A375 (cell line): ENCODE data around the gene OR10A5. TPM values are rescaled to one million over a fixed set of nuclear protein-coding genes. Genes with fewer than 3 reads are reported as not detected.

Source experiments
- total RNA-seq: library from RNA; depleted of rRNA; stranded (reverse); fragments of >200 nt; shearing (Covaris generic); gene quantifications from 2 replicates; pipeline ENCODE4 v1.2.3, GENCODE V29; 2014; rRNA removed

Gene OR10A5, protein sequence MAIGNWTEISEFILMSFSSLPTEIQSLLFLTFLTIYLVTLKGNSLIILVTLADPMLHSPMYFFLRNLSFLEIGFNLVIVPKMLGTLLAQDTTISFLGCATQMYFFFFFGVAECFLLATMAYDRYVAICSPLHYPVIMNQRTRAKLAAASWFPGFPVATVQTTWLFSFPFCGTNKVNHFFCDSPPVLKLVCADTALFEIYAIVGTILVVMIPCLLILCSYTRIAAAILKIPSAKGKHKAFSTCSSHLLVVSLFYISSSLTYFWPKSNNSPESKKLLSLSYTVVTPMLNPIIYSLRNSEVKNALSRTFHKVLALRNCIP
- not detected in 2 replicates for total RNA-seq

DNA sequence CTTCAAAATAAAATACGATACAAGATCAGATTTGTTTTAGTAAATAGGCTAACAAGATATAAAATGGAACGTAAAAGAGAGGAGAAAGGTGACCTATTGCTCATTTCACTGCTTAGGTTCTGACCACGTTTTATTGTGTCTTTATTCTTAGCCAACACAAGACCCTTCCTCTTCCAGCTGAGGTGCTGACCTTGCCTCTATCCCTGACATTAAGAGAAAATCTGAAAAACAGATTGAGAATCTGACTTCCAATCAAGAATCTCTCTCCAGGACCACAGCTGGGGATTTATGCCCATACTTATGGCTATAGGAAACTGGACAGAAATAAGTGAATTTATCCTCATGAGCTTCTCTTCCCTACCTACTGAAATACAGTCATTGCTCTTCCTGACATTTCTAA, at the start of gene OR10A5:
OR10A5 (plus strand) TSS at position 301 of the 400 bp plus-strand sequence; CDS start at position 301, 0 bp downstream.

DNA sequence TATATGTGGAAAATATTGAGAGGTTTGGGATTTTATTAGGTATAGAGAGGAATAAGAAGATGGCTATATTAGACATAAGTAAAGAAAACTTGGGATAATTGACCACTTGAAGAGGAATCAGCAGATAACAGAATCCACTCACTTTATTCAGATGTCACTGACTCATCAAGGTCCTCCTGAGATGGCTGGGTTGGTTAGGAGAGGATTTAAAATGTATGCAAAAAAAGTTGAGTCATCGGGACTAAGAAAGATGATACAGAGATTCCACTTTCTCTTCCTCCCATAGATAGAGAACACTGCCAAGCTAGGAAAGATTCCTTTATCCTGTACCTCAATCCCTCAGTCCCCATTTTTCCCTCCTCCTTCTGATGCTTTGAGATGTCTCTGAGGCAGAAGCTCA, 46.1 kb upstream of the OR10A5 start, which contains the start of gene OR6A2:
OR6A2 (minus strand) TSS at position 288 of the 400 bp plus-strand sequence. CDS start 3,981 bp downstream, outside the sequence.

DNA sequence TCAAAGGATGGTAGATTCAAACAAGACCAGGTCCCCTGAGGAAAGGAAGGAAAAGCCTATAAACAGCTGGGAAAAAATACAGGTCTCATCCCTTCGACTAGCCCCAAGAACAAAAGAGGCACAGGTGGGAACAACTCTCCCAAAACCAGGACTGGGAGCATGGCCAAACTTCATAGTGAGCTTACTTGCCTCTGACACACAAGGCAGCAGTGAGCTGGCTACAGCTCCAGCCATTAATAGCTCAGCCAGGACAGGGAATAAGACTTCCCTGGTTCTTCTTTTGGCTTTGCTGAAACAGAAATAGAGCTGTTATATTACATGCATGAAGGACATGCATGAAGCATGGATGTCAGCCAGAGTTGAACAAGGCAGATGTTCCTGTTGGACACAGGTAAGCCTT, 17.5 kb downstream of the OR10A5 start, which contains the start of gene OR10A2:
OR10A2 (plus strand) TSS at position 97 of the 400 bp plus-strand sequence. CDS start 6,698 bp downstream, outside the sequence.

DNA sequence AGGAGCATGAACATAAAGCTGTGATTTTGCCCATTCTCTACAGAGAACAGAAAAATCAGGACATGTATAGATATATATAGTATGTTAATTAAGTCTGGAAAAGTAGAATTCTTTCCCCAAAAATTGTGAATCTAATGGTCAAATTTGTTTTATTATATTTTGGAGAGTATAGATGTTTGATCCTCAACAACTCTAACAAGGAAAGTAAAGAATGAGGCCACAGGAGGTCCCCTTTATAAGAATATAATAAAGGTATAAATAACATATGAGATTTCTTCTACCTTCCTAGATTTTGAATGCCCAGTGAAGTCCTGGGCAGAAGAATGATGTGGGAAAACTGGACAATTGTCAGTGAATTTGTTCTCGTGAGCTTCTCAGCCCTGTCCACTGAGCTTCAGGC, 30.8 kb downstream of the OR10A5 start, which contains the start of gene OR10A4:
OR10A4 (plus strand) TSS at position 301 of the 400 bp plus-strand sequence; CDS start at position 324, 23 bp downstream.

DNA sequence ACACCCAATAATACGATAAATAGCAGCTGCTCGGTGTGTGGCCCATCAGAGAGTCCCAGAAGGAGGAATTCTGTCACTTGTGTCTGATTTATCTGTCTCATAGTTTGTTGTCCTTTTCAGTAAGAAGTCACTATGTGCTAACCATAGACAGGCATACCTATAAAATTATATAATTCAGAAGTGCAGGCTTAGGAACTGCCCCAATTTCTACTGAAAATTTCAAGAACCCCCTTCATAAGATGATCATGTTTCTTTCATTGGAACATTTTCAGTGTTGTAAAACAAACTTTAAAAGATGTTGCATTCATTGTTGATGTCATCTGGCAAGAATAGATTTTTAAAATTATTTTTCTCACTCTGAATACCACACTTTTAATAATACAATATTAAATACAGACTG, 46.9 kb downstream of the OR10A5 start, which contains the start of gene OR2D2:
OR2D2 (minus strand) TSS at position 101 of the 400 bp plus-strand sequence; CDS start at position 101, 0 bp downstream.

Other genes starting within 250 kb of the OR10A5 start
- gene RRP8, start 242.1 kb upstream of the OR10A5 start, total RNA-seq = 14.3 and 18.4 TPM in 2 replicates
- 64.3 and 66.9 TPM in 2 replicates for gene ILK, start 241.9 kb upstream of the OR10A5 start, total RNA-seq
- 126 and 155 TPM in 2 replicates for gene TAF10, start 233.5 kb upstream of the OR10A5 start, total RNA-seq
- 11.5 and 14.2 TPM in 2 replicates for gene TPP1, start 226.3 kb upstream of the OR10A5 start, total RNA-seq
- 0.90 and 1.1 TPM in 2 replicates for gene DCHS1, start 189.9 kb upstream of the OR10A5 start, total RNA-seq
- 74.3 and 78.2 TPM in 2 replicates for gene MRPL17, start 162.3 kb upstream of the OR10A5 start, total RNA-seq
- 0.08 TPM in 1 of 2 replicates, not detected in the other for gene OR2AG2, start 73.7 kb upstream of the OR10A5 start, total RNA-seq
- not detected in 2 replicates for gene OR2AG1, start 62.7 kb upstream of the OR10A5 start, total RNA-seq
- 0.11 and 0.19 TPM in 2 replicates for gene OR6A2, start 46.0 kb upstream of the OR10A5 start, total RNA-seq
- not detected in 2 replicates for gene OR10A2, start 17.4 kb downstream of the OR10A5 start, total RNA-seq
- not detected in 2 replicates for gene OR10A4, start 30.9 kb downstream of the OR10A5 start, total RNA-seq
- 0.40 TPM in 1 of 2 replicates, not detected in the other for gene OR2D2, start 46.8 kb downstream of the OR10A5 start, total RNA-seq
- gene OR2D3, start 75.3 kb downstream of the OR10A5 start, total RNA-seq = not detected in 2 replicates
- gene ZNF215, start 80.7 kb downstream of the OR10A5 start, total RNA-seq = 4.3 and 4.8 TPM in 2 replicates
- 1.3 and 5.1 TPM in 2 replicates for gene ZNF214, start 174.7 kb downstream of the OR10A5 start, total RNA-seq
- 0.19 TPM in 1 of 2 replicates, not detected in the other for gene NLRP14, start 174.8 kb downstream of the OR10A5 start, total RNA-seq
- gene RBMXL2, start 243.3 kb downstream of the OR10A5 start, total RNA-seq = 0.11 TPM in 1 of 2 replicates, not detected in the other